Activated gamma-delta T cell (primary cell): ENCODE measurements around the gene AANAT.

Source experiments
- DNase-seq: peaks from one replicate; lab custom pipeline; 2025; lab: John Stamatoyannopoulos, UW

The AANAT gene

GRCh38 chr17:76468634-76469010 lies 1.2 kb downstream of the AANAT start:
- DNase-seq = no peak

GRCh38 chr17:76469076-76469990 lies 1.9 kb downstream of the AANAT start:
- DNase-seq = no peak

GRCh38 chr17:76469991-76470739 lies 2.8 kb downstream of the AANAT start:
- DNase-seq = no peak

GRCh38 chr17:76471498-76472257 lies 4.3 kb downstream of the AANAT start:
- no peak for DNase-seq

GRCh38 chr17:76472258-76472645 lies 4.8 kb downstream of the AANAT start:
- DNase-seq = no peak

GRCh38 chr17:76472726-76473125 lies 5.3 kb downstream of the AANAT start:
- no peak for DNase-seq

GRCh38 chr17:76473541-76473985 lies 6.2 kb downstream of the AANAT start:
- DNase-seq = no peak

GRCh38 chr17:76474238-76474637 lies 6.8 kb downstream of the AANAT start:
- DNase-seq = no peak

GRCh38 chr17:76474894-76475293 lies 7.5 kb downstream of the AANAT start:
- DNase-seq = no peak

- no peak for DNase-seq
Measured at GRCh38 chr17:76475302-76475701, 7.9 kb downstream of the AANAT start.

GRCh38 chr17:76476736-76477135 lies 9.3 kb downstream of the AANAT start:
- DNase-seq = no peak

- DNase-seq = no peak
Measured at GRCh38 chr17:76477576-76477975, 10.2 kb downstream of the AANAT start.

- no peak for DNase-seq
Measured at GRCh38 chr17:76478097-76478496, 10.7 kb downstream of the AANAT start.

- no peak for DNase-seq
Measured at GRCh38 chr17:76478730-76479514, 11.5 kb downstream of the AANAT start.

- no peak for DNase-seq
Measured at GRCh38 chr17:76479515-76480060, 12.2 kb downstream of the AANAT start.

GRCh38 chr17:76480632-76481031 lies 13.2 kb downstream of the AANAT start:
- no peak for DNase-seq

GRCh38 chr17:76481071-76481655 lies 13.8 kb downstream of the AANAT start:
- DNase-seq = no peak

GRCh38 chr17:76484228-76484725 lies 16.9 kb downstream of the AANAT start:
- DNase-seq = no peak

GRCh38 chr17:76485569-76485968 lies 18.2 kb downstream of the AANAT start:
- no peak for DNase-seq

- DNase-seq = no peak
Measured at GRCh38 chr17:76487451-76488192, 20.2 kb downstream of the AANAT start.
